HG02642 (cell line): ENCODE results near the gene NTRK2.

Experiments used
- ATAC-seq: cut with Tn5 transposase; IDR thresholded peaks from one replicate; pipeline ENCODE4 v1.9.1; 2021; ENCODE audit warnings: mild to moderate bottlenecking; ENCODE audit not compliant: unreplicated experiment, poor library complexity

The NTRK2 gene

GRCh38 chr9:84811072-84811750 is 141.7 kb downstream of the NTRK2 start:
- ATAC-seq: no peak

- ATAC-seq: no peak
These were observed 142.2 kb downstream of the NTRK2 start for GRCh38 chr9:84811751-84812074.

- no peak for ATAC-seq
These were observed 142.8 kb downstream of the NTRK2 start for GRCh38 chr9:84812355-84812754.

GRCh38 chr9:84812847-84813246 is 143.3 kb downstream of the NTRK2 start:
- no peak for ATAC-seq

- no peak for ATAC-seq
These were observed 146.0 kb downstream of the NTRK2 start for GRCh38 chr9:84815554-84815953.

GRCh38 chr9:84817038-84817437 is 147.5 kb downstream of the NTRK2 start:
- ATAC-seq: no peak

GRCh38 chr9:84818791-84819190 is 149.3 kb downstream of the NTRK2 start:
- no peak for ATAC-seq

GRCh38 chr9:84819491-84819991 is 150.0 kb downstream of the NTRK2 start:
- ATAC-seq: no peak

GRCh38 chr9:84821431-84821830 is 151.9 kb downstream of the NTRK2 start:
- no peak for ATAC-seq

GRCh38 chr9:84822589-84823233 is 153.2 kb downstream of the NTRK2 start:
- ATAC-seq: peak; percentile 43

GRCh38 chr9:84823421-84824271 is 154.1 kb downstream of the NTRK2 start:
- ATAC-seq: peak; percentile 73

- ATAC-seq: no peak
These were observed 157.8 kb downstream of the NTRK2 start for GRCh38 chr9:84827216-84827765.

GRCh38 chr9:84828046-84828445 is 158.5 kb downstream of the NTRK2 start:
- ATAC-seq: no peak

- no peak for ATAC-seq
These were observed 159.9 kb downstream of the NTRK2 start for GRCh38 chr9:84829471-84829870.

GRCh38 chr9:84829997-84830696 is 160.6 kb downstream of the NTRK2 start:
- ATAC-seq: no peak

- ATAC-seq: no peak
These were observed 161.8 kb downstream of the NTRK2 start for GRCh38 chr9:84831377-84831776.

GRCh38 chr9:84832453-84832852 is 162.9 kb downstream of the NTRK2 start:
- no peak for ATAC-seq

GRCh38 chr9:84834426-84834825 is 164.9 kb downstream of the NTRK2 start:
- ATAC-seq: no peak

- no peak for ATAC-seq
These were observed 166.2 kb downstream of the NTRK2 start for GRCh38 chr9:84835745-84836144.

GRCh38 chr9:84838879-84839278 is 169.3 kb downstream of the NTRK2 start:
- ATAC-seq: no peak
